Stimulated activated CD8-positive, alpha-beta memory T cell treated with anti-CD3 and anti-CD28 coated beads, Interleukin-15, amount 100 ng/mL, for 4 hours (primary cell): ENCODE data around the gene RUNX2.

Experiments used
- DNase-seq, 2 donors: peaks; one replicate each; pipeline ENCODE4 v3.0.0-alpha.2; 2020; ENCODE audit warnings: low read depth in 2 of 2

Gene RUNX2

GRCh38 chr6:45617441-45617840, 289.3 kb downstream of the RUNX2 start:
- DNase-seq, result no peak

- DNase-seq, result no peak
Observed at GRCh38 chr6:45618259-45618658, 290.1 kb downstream of the RUNX2 start.

- DNase-seq, result no peak
Observed at GRCh38 chr6:45619211-45619760, 291.2 kb downstream of the RUNX2 start.

- no peak for DNase-seq
Observed at GRCh38 chr6:45619994-45620471, 291.9 kb downstream of the RUNX2 start.

- no peak for DNase-seq
Observed at GRCh38 chr6:45624228-45624627, 296.1 kb downstream of the RUNX2 start.

- DNase-seq, result no peak
Observed at GRCh38 chr6:45625191-45625664, 297.1 kb downstream of the RUNX2 start.

GRCh38 chr6:45626087-45626891, 298.2 kb downstream of the RUNX2 start:
- no peak for DNase-seq

- no peak for DNase-seq
Observed at GRCh38 chr6:45630314-45630713, 302.2 kb downstream of the RUNX2 start.

- DNase-seq, result no peak
Observed at GRCh38 chr6:45630801-45631200, 302.7 kb downstream of the RUNX2 start.

- DNase-seq, result no peak
Observed at GRCh38 chr6:45631396-45631795, 303.3 kb downstream of the RUNX2 start.

GRCh38 chr6:45633272-45633908, 305.3 kb downstream of the RUNX2 start:
- DNase-seq, result no peak

GRCh38 chr6:45634231-45634630, 306.1 kb downstream of the RUNX2 start:
- DNase-seq, result no peak

- DNase-seq, result no peak
Observed at GRCh38 chr6:45635284-45635867, 307.2 kb downstream of the RUNX2 start.

GRCh38 chr6:45637056-45637455, 308.9 kb downstream of the RUNX2 start:
- no peak for DNase-seq

- no peak for DNase-seq
Observed at GRCh38 chr6:45637611-45638257, 309.6 kb downstream of the RUNX2 start.

GRCh38 chr6:45640081-45640491, 312.0 kb downstream of the RUNX2 start:
- DNase-seq, result no peak

- no peak for DNase-seq
Observed at GRCh38 chr6:45640811-45641210, 312.7 kb downstream of the RUNX2 start.

- DNase-seq, result no peak
Observed at GRCh38 chr6:45642331-45643125, 314.4 kb downstream of the RUNX2 start.

- DNase-seq, result no peak
Observed at GRCh38 chr6:45643126-45643525, 315.0 kb downstream of the RUNX2 start.

GRCh38 chr6:45644720-45645119, 316.6 kb downstream of the RUNX2 start:
- DNase-seq, result no peak

- DNase-seq, result no peak
Observed at GRCh38 chr6:45645302-45645701, 317.2 kb downstream of the RUNX2 start.
